Measurements from ENCODE around the gene GTF2I. TPM values are rescaled to one million over a fixed set of nuclear protein-coding genes. Genes with fewer than 3 reads are reported as not detected.
A peak's percentile ranks its signal among the peaks of the same experiment; 100 is the strongest.

GTF2I gene
- polyA plus RNA-seq (2012; ENCODE audit: insufficient read length, low read depth), result 76.4 TPM

DNA sequence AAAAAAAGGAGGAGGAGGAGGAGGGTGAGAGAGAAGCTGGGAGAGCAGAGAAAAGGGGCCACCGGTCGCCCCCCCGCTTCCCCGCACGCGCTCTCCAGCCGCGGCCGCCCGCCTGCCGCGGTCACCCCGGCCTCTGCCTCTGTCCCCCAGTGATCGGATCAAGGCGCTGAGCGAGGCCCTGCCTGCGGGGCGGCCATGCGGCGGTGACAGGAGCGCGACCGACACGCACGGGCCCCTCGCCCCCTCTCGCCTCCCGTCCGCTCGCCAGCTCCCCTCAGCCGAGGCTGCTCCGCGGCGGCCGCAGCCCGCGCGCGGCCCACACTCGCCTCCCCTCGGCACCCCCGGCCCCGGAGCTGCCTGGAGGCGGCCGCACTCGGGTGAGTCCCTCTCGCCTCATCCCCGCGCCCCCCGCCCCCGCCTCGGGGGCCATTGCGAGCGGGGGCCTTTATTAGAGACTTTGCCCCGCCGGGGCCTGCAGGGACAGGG, at the start of gene GTF2I:
Gene GTF2I (plus strand): TSS at position 27 of the 486 bp plus-strand sequence. CDS start 31,411 bp downstream, outside the sequence.
- TF ChIP-seq, protein P1, sequence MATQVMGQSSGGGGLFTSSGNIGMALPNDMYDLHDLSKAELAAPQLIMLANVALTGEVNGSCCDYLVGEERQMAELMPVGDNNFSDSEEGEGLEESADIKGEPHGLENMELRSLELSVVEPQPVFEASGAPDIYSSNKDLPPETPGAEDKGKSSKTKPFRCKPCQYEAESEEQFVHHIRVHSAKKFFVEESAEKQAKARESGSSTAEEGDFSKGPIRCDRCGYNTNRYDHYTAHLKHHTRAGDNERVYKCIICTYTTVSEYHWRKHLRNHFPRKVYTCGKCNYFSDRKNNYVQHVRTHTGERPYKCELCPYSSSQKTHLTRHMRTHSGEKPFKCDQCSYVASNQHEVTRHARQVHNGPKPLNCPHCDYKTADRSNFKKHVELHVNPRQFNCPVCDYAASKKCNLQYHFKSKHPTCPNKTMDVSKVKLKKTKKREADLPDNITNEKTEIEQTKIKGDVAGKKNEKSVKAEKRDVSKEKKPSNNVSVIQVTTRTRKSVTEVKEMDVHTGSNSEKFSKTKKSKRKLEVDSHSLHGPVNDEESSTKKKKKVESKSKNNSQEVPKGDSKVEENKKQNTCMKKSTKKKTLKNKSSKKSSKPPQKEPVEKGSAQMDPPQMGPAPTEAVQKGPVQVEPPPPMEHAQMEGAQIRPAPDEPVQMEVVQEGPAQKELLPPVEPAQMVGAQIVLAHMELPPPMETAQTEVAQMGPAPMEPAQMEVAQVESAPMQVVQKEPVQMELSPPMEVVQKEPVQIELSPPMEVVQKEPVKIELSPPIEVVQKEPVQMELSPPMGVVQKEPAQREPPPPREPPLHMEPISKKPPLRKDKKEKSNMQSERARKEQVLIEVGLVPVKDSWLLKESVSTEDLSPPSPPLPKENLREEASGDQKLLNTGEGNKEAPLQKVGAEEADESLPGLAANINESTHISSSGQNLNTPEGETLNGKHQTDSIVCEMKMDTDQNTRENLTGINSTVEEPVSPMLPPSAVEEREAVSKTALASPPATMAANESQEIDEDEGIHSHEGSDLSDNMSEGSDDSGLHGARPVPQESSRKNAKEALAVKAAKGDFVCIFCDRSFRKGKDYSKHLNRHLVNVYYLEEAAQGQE (IDR thresholded peaks at IDR 0.05; ENCODE audit: insufficient read depth in 1 of 2, low read depth in 2 of 2, low read length in 2 of 2), result no peak
- TF ChIP-seq POLR2AphosphoS5 (IDR thresholded peaks at IDR 0.05; ENCODE audit: low read depth, low read length), result peak; percentile 27; the same call in 1 of the 2 replicates
- TF ChIP-seq FOXP2 (optimal IDR thresholded peaks at IDR 0.05; ENCODE audit: borderline replicate concordance, extremely low read depth, extremely low read length, insufficient read depth), result peak; percentile 2

DNA sequence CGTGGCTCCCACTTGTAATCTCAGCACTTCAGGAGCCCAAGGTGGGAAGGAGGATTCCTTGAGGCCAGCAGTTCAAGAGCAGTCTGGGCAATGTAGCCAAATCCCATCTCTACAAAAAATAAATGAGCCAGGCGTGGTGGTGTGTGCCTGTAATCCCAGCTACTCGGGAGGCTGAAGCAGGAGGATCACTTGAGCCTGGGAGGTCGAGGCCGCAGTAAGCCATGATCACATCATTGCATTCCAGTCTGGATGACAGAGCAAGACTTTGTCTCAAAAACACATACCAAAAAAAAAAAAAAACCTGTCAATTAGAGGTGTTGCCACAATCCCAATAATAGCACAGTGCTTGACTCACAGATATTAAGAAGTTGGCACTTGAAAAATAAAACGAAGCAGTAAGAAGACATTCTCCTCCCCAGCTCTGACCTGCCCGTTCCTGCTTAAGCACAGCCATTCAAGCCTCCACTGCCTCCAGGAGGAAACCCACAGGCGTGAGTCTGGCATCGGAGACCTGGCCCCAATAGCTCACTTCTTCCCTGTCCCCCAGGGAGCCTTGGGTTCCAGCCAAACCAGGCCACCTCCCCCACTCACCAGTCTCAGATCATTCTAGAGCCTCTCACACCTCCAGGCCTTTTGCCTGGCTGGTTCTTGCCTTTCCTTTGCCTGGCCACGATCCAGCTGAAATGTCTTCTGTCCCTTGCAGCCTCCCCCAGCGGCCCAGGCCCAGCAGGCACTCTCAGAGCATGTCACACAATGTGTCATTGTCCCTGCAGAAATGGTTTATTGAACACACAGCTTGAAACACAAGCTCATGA, 45.3 kb upstream of the GTF2I start:
- TF ChIP-seq TAF1 (IDR thresholded peaks at IDR 0.05; ENCODE audit: borderline replicate concordance, insufficient read depth, low read length) (peak; percentile 1; the same call in 1 of the 2 replicates), POLR2AphosphoS5 (IDR thresholded peaks at IDR 0.05; ENCODE audit: low read depth, low read length) (no peak)

DNA sequence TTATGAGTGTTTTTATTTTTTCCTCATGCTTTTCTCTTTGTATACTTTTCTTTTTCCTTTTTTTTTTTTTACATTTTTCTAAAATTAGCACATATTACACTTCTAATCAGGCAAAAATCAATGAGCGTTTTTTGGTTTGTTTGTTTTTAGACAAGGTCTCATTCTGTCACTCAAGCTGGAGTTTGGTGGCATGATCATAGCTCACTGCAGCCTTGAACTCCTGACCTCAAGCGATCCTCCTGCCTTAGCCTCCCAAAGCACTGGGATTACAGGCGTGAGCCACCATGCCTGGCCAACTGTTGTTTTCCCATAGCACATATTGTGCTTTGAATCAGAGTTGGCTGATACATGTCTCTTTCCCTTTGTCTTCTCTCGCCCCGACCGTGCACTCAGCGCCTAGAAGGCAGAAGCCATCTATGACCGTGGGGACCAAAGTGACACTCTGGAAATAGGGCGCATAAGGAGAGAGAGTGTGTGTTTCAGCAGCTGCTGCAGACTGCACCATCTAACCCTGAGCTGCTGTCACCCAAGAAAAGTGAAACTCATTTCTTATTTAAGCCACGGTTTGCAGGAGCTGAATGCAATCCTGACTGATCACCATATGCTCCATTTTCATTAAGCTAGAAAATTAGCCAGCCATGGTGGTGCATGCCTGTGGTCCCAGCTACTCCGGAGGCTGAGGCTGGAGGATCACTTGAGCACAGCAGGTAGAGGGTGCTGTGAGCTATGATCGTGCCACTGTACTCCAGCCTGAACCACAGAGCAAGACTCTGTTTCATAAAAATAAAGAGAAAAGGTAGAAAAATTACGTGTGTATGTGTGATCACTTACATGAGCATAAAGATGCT, 41.4 kb upstream of the GTF2I start:
- TF ChIP-seq, protein P1 (IDR thresholded peaks at IDR 0.05; ENCODE audit: insufficient read depth in 1 of 2, low read depth in 2 of 2, low read length in 2 of 2), result no peak
- TF ChIP-seq POLR2AphosphoS5 (IDR thresholded peaks at IDR 0.05; ENCODE audit: low read depth, low read length), result no peak
- no peak for TF ChIP-seq TAF1 (IDR thresholded peaks at IDR 0.05; ENCODE audit: borderline replicate concordance, insufficient read depth, low read length)
- TF ChIP-seq FOXP2 (optimal IDR thresholded peaks at IDR 0.05; ENCODE audit: borderline replicate concordance, extremely low read depth, extremely low read length, insufficient read depth), result no peak
- no peak for TF ChIP-seq SIN3A (IDR thresholded peaks at IDR 0.05; ENCODE audit: borderline replicate concordance, insufficient read depth, low read length)

DNA sequence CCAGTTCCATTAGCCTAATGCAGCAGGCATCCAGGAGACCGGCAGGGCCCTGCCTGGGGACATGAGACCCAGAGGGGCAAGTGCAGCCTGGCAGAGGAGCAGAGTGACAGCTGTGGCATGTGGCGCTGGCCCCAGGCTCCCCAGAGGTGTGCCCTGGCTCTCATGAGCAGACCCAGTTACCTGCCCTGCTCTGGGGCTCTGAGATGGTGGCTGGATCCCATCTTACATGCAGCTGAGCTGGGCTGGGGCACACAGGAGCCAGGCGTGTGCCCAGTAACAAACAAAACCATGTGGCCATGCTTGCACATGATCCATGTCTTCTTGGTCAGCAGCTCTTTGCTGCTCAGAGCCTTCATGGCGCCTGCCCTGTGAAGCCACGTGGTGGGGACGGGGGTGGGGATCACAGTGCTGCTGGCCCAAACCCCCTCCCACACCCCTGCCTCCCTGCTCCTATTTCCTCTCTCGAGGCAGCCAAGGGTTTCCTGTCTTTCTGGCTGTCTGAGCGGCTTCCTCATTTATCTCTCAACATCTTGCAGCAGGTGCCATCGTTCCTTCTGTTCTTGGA, 40.3 kb upstream of the GTF2I start:
- peak; percentile 72 for TF ChIP-seq FOXP2 (optimal IDR thresholded peaks at IDR 0.05; ENCODE audit: borderline replicate concordance, extremely low read depth, extremely low read length, insufficient read depth)
- no peak for TF ChIP-seq TAF1 (IDR thresholded peaks at IDR 0.05; ENCODE audit: borderline replicate concordance, insufficient read depth, low read length)
- TF ChIP-seq, protein P1 (IDR thresholded peaks at IDR 0.05; ENCODE audit: insufficient read depth in 1 of 2, low read depth in 2 of 2, low read length in 2 of 2), result no peak

DNA sequence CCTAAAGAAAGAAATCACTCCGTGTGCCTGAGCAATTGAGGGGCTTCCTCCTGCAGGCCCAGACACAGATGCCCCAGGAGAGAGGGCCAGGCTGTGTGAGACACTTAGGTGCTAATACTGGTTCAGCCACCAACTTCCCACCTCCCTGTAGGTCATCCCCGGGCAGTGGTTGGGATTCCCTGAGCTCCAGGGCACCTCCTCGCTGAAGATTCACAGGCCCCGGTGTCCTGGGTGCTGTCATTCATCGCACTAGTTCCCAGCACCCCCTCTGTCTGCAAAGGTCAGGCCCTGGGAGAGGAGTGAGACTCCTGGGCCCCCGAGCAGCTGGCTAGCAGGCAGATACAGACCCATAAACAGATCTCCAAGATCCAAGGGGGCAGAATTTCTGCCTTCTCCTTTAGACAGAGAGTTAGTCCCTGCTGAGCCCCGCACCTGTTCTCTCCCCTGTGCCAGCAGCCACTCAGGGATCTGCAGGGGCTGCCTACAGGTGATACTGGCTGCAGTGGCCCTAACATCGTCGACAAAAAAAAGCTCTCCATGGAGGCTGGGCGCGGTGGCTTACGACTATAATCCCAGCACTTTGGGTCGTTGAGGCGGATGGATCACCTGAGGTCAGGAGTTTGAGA, 38.2 kb upstream of the GTF2I start:
- TF ChIP-seq, protein P1 (IDR thresholded peaks at IDR 0.05; ENCODE audit: insufficient read depth in 1 of 2, low read depth in 2 of 2, low read length in 2 of 2), result no peak
- TF ChIP-seq SIN3A (IDR thresholded peaks at IDR 0.05; ENCODE audit: borderline replicate concordance, insufficient read depth, low read length) (no peak), POLR2AphosphoS5 (IDR thresholded peaks at IDR 0.05; ENCODE audit: low read depth, low read length) (no peak), TAF1 (IDR thresholded peaks at IDR 0.05; ENCODE audit: borderline replicate concordance, insufficient read depth, low read length) (no peak), FOXP2 (optimal IDR thresholded peaks at IDR 0.05; ENCODE audit: borderline replicate concordance, extremely low read depth, extremely low read length, insufficient read depth) (no peak)
